Stimulated activated effector memory CD8-positive, alpha-beta T cell treated with anti-CD3 and anti-CD28 coated beads, Interleukin-12 subunit alpha, Interleukin-12 subunit beta, amount 100 ng/mL, for 72 hours (primary cell): ENCODE results near the gene LAMP2.
A peak's percentile ranks its signal among the peaks of the same experiment; 100 is the strongest.
"Not testable (repeated sequence)": the region's sequence is repeated elsewhere in the genome, so short reads cannot be mapped to it uniquely, and the experiment has no call there.

Experiments used
- ATAC-seq: fragments of 150-1000 bp; cut with Tn5 transposase; 2 replicates; pipeline ENCODE4 v1.10.0; 2021
- DNase-seq, 2 donors: peaks; one replicate each; pipeline ENCODE4 v3.0.0; 2021 to 2022; ENCODE audit warnings: low spot score in 2 of 2
- H3K27ac Mint-ChIP-seq: one replicate; pipeline ENCODE4 v1.8.0; 2022; ENCODE audit warnings: mild to moderate bottlenecking, mixed read lengths
- H3K36me3 Mint-ChIP-seq: one replicate; pipeline ENCODE4 v1.8.0; 2022; ENCODE audit warnings: mild to moderate bottlenecking, mixed read lengths
- H3K4me1 Mint-ChIP-seq: one replicate; pipeline ENCODE4 v1.8.0; 2022; ENCODE audit warnings: mixed read lengths
- H3K4me3 Mint-ChIP-seq: one replicate; pipeline ENCODE4 v1.8.0; 2022; ENCODE audit warnings: mild to moderate bottlenecking, mixed read lengths
- H3K9me3 Mint-ChIP-seq: one replicate; pipeline ENCODE4 v1.8.0; 2022; ENCODE audit warnings: mixed read lengths

The LAMP2 gene

GRCh38 chrX:120468825-120469525 lies at the start of gene LAMP2:
LAMP2 (minus strand) TSS chrX:120469296; CDS start chrX:120469169, 127 bp downstream.
- Mint-ChIP-seq H3K27ac (peak within 1 kb of the TSS; percentile 97), H3K4me3 (peak within 1 kb of the TSS; percentile 89), H3K9me3 (no peaks in the 10 kb centered on the region), H3K4me1 (peaks cover 12% of the 10 kb centered on the region), H3K36me3 (no peaks in the 10 kb centered on the region)
- DNase-seq (peak; percentile 43 to 81), ATAC-seq (peak; percentile 98)

GRCh38 chrX:120517936-120518335 lies 48.8 kb upstream of the LAMP2 start:
- no peaks in the 10 kb centered on the region for H3K4me1 Mint-ChIP-seq
- no peak overlapping the region for H3K27ac Mint-ChIP-seq
- no peaks in the 10 kb centered on the region for H3K9me3 Mint-ChIP-seq
- ATAC-seq (no peak), DNase-seq (no peak)
- H3K4me3 Mint-ChIP-seq: no peak overlapping the region
- peaks cover 4% of the 10 kb centered on the region for H3K36me3 Mint-ChIP-seq

- no peaks in the 10 kb centered on the region for H3K4me1 Mint-ChIP-seq
- ATAC-seq (no peak), DNase-seq (no peak)
- no peak overlapping the region for H3K27ac Mint-ChIP-seq
- H3K36me3 Mint-ChIP-seq: peaks cover 4% of the 10 kb centered on the region
- no peaks in the 10 kb centered on the region for H3K9me3 Mint-ChIP-seq
- H3K4me3 Mint-ChIP-seq: no peak overlapping the region
Measured at GRCh38 chrX:120514236-120514635, 45.1 kb upstream of the LAMP2 start.

- Mint-ChIP-seq H3K36me3 (no peaks in the 10 kb centered on the region), H3K27ac (no peak overlapping the region), H3K4me1 (no peaks in the 10 kb centered on the region), H3K4me3 (no peak overlapping the region), H3K9me3 (no peaks in the 10 kb centered on the region)
- ATAC-seq (no peak), DNase-seq (no peak)
Measured at GRCh38 chrX:120512627-120513026, 43.5 kb upstream of the LAMP2 start.

- Mint-ChIP-seq H3K27ac (no peak overlapping the region), H3K4me3 (no peak overlapping the region), H3K9me3 (no peaks in the 10 kb centered on the region), H3K36me3 (no peaks in the 10 kb centered on the region), H3K4me1 (no peaks in the 10 kb centered on the region)
- no peak for ATAC-seq
- no peak for DNase-seq
Measured at GRCh38 chrX:120512222-120512621, 43.1 kb upstream of the LAMP2 start.

GRCh38 chrX:120504569-120504968 lies 35.5 kb upstream of the LAMP2 start:
- Mint-ChIP-seq H3K36me3 (no peaks in the 10 kb centered on the region), H3K4me3 (no peak overlapping the region), H3K4me1 (no peaks in the 10 kb centered on the region), H3K27ac (no peak overlapping the region), H3K9me3 (no peaks in the 10 kb centered on the region)
- DNase-seq: no peak
- ATAC-seq: no peak

GRCh38 chrX:120499301-120500072 lies 30.4 kb upstream of the LAMP2 start:
- peaks cover 9% of the 10 kb centered on the region for H3K36me3 Mint-ChIP-seq
- H3K9me3 Mint-ChIP-seq: no peaks in the 10 kb centered on the region
- peak overlapping the region; percentile 20 for H3K27ac Mint-ChIP-seq
- ATAC-seq (no peak), DNase-seq (no peak)
- peaks cover 7% of the 10 kb centered on the region for H3K4me1 Mint-ChIP-seq
- no peak overlapping the region for H3K4me3 Mint-ChIP-seq

- ATAC-seq, H3K4me1 Mint-ChIP-seq, H3K9me3 Mint-ChIP-seq, H3K4me3 Mint-ChIP-seq, H3K36me3 Mint-ChIP-seq, DNase-seq, H3K27ac Mint-ChIP-seq: not testable (repeated sequence)
Measured at GRCh38 chrX:120490119-120490518, 21.0 kb upstream of the LAMP2 start.

GRCh38 chrX:120486786-120487185 lies 17.7 kb upstream of the LAMP2 start:
- no peak overlapping the region for H3K4me3 Mint-ChIP-seq

GRCh38 chrX:120485638-120486520 lies 16.8 kb upstream of the LAMP2 start:
- peak; percentile 83 for ATAC-seq
- Mint-ChIP-seq H3K4me3 (peak overlapping the region; percentile 70), H3K36me3 (no peaks in the 10 kb centered on the region), H3K9me3 (no peaks in the 10 kb centered on the region), H3K4me1 (peaks cover 8% of the 10 kb centered on the region), H3K27ac (peak overlapping the region; percentile 84)
- peak; percentile 15 to 74 for DNase-seq

More at GRCh38 chrX:120486786-120487185, 17.7 kb upstream of the LAMP2 start:
- Mint-ChIP-seq H3K4me1 (peaks cover 8% of the 10 kb centered on the region), H3K36me3 (no peaks in the 10 kb centered on the region), H3K27ac (no peak overlapping the region), H3K9me3 (no peaks in the 10 kb centered on the region)
- DNase-seq: no peak
- no peak for ATAC-seq

GRCh38 chrX:120485315-120485637 lies 16.2 kb upstream of the LAMP2 start:
- H3K4me3 Mint-ChIP-seq: peak overlapping the region; percentile 70
- H3K27ac Mint-ChIP-seq: peak overlapping the region; percentile 84
- H3K4me1 Mint-ChIP-seq: peaks cover 8% of the 10 kb centered on the region
- no peaks in the 10 kb centered on the region for H3K9me3 Mint-ChIP-seq
- DNase-seq (no peak), ATAC-seq (peak; percentile 9)
- H3K36me3 Mint-ChIP-seq: no peaks in the 10 kb centered on the region

- Mint-ChIP-seq H3K27ac (no peak overlapping the region), H3K36me3 (no peaks in the 10 kb centered on the region), H3K4me1 (no peaks in the 10 kb centered on the region), H3K4me3 (no peak overlapping the region), H3K9me3 (no peaks in the 10 kb centered on the region)
- no peak for ATAC-seq
- no peak for DNase-seq
Measured at GRCh38 chrX:120477453-120477852, 8.4 kb upstream of the LAMP2 start.

- no peak for ATAC-seq
- DNase-seq: no peak
- Mint-ChIP-seq H3K36me3 (no peaks in the 10 kb centered on the region), H3K4me1 (no peaks in the 10 kb centered on the region), H3K9me3 (no peaks in the 10 kb centered on the region), H3K27ac (no peak overlapping the region), H3K4me3 (no peak overlapping the region)
Measured at GRCh38 chrX:120476714-120477113, 7.6 kb upstream of the LAMP2 start.

- H3K4me1 Mint-ChIP-seq, H3K27ac Mint-ChIP-seq, H3K36me3 Mint-ChIP-seq, H3K4me3 Mint-ChIP-seq, H3K9me3 Mint-ChIP-seq, DNase-seq, ATAC-seq: not testable (repeated sequence)
Measured at GRCh38 chrX:120475447-120475846, 6.4 kb upstream of the LAMP2 start.

- no peak for ATAC-seq
Measured at GRCh38 chrX:120474085-120474484, 5.0 kb upstream of the LAMP2 start.

More at GRCh38 chrX:120474085-120474484, 5.0 kb upstream of the LAMP2 start:
- DNase-seq: no peak
- H3K27ac Mint-ChIP-seq: no peak overlapping the region
- no peak overlapping the region for H3K4me3 Mint-ChIP-seq
- no peaks in the 10 kb centered on the region for H3K9me3 Mint-ChIP-seq
- H3K4me1 Mint-ChIP-seq: no peaks in the 10 kb centered on the region
- H3K36me3 Mint-ChIP-seq: no peaks in the 10 kb centered on the region
